ENCODE measurements around the gene GPI.
A peak's percentile ranks its signal among the peaks of the same experiment; 100 is the strongest.
"Not testable (repeated sequence)": the region's sequence is repeated elsewhere in the genome, so short reads cannot be mapped to it uniquely, and the experiment has no call there.

GPI gene

GRCh38 chr19:34368338-34368737 is 3.3 kb downstream of the GPI start:
- DNase-seq = no peak

GRCh38 chr19:34369166-34369565 is 4.2 kb downstream of the GPI start:
- DNase-seq = not testable (repeated sequence)

- no peak for DNase-seq
Observed at GRCh38 chr19:34370117-34370516, 5.1 kb downstream of the GPI start.

- no peak for DNase-seq
Observed at GRCh38 chr19:34370983-34371382, 6.0 kb downstream of the GPI start.

- no peak for DNase-seq
Observed at GRCh38 chr19:34373601-34374288, 8.7 kb downstream of the GPI start.

- no peak for DNase-seq
Observed at GRCh38 chr19:34375598-34375997, 10.6 kb downstream of the GPI start.

- no peak for DNase-seq
Observed at GRCh38 chr19:34380639-34381241, 15.7 kb downstream of the GPI start.

- no peak for DNase-seq
Observed at GRCh38 chr19:34381399-34382251, 16.6 kb downstream of the GPI start.

- DNase-seq = no peak
Observed at GRCh38 chr19:34382471-34382870, 17.5 kb downstream of the GPI start.

GRCh38 chr19:34383599-34383998 is 18.6 kb downstream of the GPI start:
- no peak for DNase-seq

GRCh38 chr19:34386645-34387445 is 21.8 kb downstream of the GPI start:
- DNase-seq = no peak

GRCh38 chr19:34387446-34387810 is 22.4 kb downstream of the GPI start:
- no peak for DNase-seq

GRCh38 chr19:34388745-34389144 is 23.7 kb downstream of the GPI start:
- not testable (repeated sequence) for DNase-seq

GRCh38 chr19:34391813-34392212 is 26.8 kb downstream of the GPI start:
- no peak for DNase-seq

GRCh38 chr19:34393031-34393430 is 28.0 kb downstream of the GPI start:
- no peak for DNase-seq

GRCh38 chr19:34393629-34394028 is 28.6 kb downstream of the GPI start:
- DNase-seq = peak; percentile 85

GRCh38 chr19:34397853-34398252 is 32.9 kb downstream of the GPI start:
- DNase-seq = no peak

GRCh38 chr19:34399886-34400285 is 34.9 kb downstream of the GPI start:
- DNase-seq = no peak

GRCh38 chr19:34400844-34401243 is 35.8 kb downstream of the GPI start:
- DNase-seq = not testable (repeated sequence)

GRCh38 chr19:34402074-34402600 is 37.1 kb downstream of the GPI start:
- DNase-seq = no peak

- DNase-seq = no peak
Observed at GRCh38 chr19:34403784-34404108, 38.8 kb downstream of the GPI start.

GRCh38 chr19:34404109-34404909 is 39.3 kb downstream of the GPI start, which contains the start of gene PDCD2L:
Gene PDCD2L, plus strand, starts transcription at chr19:34404399. Its CDS starts 32 bp downstream, at chr19:34404431.
- DNase-seq = peak; percentile 92

Measured in femur (tissue), 1 donor.